ENCODE results near the gene UNC119. TPM values are rescaled to one million over a fixed set of nuclear protein-coding genes. Genes with fewer than 3 reads are reported as not detected.

UNC119 gene
- total and polyA plus RNA-seq, 4 donors, result 14.0 to 20.0 (median 16.1) TPM

DNA sequence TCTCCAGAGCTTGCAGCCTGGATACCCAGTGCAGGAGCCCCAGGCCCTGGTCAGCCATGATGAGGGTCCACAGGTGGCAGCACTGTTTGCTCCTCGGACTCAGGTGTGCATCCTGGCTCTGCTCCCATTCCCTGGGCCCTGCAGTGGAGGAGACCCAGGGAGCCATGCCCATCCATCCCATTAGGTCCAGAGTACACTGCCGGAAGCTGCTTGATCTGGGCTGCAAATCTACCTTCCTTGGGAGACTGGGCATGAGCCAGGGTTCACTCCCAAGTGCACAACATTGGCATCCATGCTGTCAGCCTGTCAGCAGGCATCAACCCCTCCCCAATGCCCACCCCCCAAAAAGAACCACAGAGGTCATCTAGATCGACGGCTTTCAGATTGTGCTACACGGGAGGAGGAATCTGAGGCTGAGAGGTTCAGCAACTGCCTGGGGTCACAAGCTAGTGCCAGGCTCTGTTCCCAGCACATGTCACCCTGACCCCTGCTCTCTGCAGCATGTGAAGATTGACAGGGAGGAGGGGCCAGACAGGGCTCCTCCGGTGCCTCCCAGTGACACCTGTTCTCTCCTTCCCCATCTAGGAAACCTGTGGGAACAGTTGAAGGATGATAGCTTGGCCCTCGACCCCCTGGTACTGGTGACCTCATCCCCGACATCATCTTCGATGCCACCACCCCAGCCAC, 15.7 kb downstream of the UNC119 start:
- no peak for TF ChIP-seq RAD21 (IDR thresholded peaks at IDR 0.05)
- TF ChIP-seq JUND (IDR thresholded peaks at IDR 0.05), result no peak
- no peak for TF ChIP-seq HNF4G (IDR thresholded peaks at IDR 0.05)
- no peak for TF ChIP-seq HNF4A (conservative IDR thresholded peaks at IDR 0.05)
- TF ChIP-seq ATF3 (IDR thresholded peaks at IDR 0.05), result no peak
- TF ChIP-seq YY1 (IDR thresholded peaks at IDR 0.05), result no peak
- no peak for TF ChIP-seq TAF1 (conservative IDR thresholded peaks at IDR 0.05)
- no peak for TF ChIP-seq SP1 (IDR thresholded peaks at IDR 0.05)
- TF ChIP-seq, protein P1, sequence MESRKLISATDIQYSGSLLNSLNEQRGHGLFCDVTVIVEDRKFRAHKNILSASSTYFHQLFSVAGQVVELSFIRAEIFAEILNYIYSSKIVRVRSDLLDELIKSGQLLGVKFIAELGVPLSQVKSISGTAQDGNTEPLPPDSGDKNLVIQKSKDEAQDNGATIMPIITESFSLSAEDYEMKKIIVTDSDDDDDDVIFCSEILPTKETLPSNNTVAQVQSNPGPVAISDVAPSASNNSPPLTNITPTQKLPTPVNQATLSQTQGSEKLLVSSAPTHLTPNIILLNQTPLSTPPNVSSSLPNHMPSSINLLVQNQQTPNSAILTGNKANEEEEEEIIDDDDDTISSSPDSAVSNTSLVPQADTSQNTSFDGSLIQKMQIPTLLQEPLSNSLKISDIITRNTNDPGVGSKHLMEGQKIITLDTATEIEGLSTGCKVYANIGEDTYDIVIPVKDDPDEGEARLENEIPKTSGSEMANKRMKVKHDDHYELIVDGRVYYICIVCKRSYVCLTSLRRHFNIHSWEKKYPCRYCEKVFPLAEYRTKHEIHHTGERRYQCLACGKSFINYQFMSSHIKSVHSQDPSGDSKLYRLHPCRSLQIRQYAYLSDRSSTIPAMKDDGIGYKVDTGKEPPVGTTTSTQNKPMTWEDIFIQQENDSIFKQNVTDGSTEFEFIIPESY (IDR thresholded peaks at IDR 0.05), result no peak
- TF ChIP-seq REST (IDR thresholded peaks at IDR 0.05), result no peak
- TF ChIP-seq NR2F2 (IDR thresholded peaks at IDR 0.05), result no peak
- TF ChIP-seq MAX (IDR thresholded peaks at IDR 0.05), result no peak
- no peak for TF ChIP-seq RXRA (IDR thresholded peaks at IDR 0.05)
- no peak for TF ChIP-seq GABPA (IDR thresholded peaks at IDR 0.05 in 1 of 2, conservative IDR thresholded peaks at IDR 0.05 in 1 of 2)
- no peak for TF ChIP-seq FOXA1 (IDR thresholded peaks at IDR 0.05)
- no peak for TF ChIP-seq CTCF (IDR thresholded peaks at IDR 0.05; ENCODE audit: low read depth, low read length, missing input control)
- no peak for TF ChIP-seq FOXA2 (IDR thresholded peaks at IDR 0.05)
- no peak for TF ChIP-seq EGR1 (IDR thresholded peaks at IDR 0.05; ENCODE audit: low read depth in 2 of 2)
- Histone ChIP-seq H3K4me1 (ENCODE audit: control insufficient read depth in 4 of 4, insufficient read depth in 4 of 4, low read length in 3 of 4) (no peaks in the 10 kb centered on the region), H3K27me3 (ENCODE audit: control insufficient read depth in 4 of 4, insufficient read depth in 4 of 4, low read length in 3 of 4) (no peaks in the 10 kb centered on the region), H3K27ac (ENCODE audit: low read depth in 1 of 2, low read length in 2 of 2) (no peak overlapping the region), H3K9me3 (ENCODE audit: control insufficient read depth in 4 of 4, low read length in 3 of 4) (no peaks in the 10 kb centered on the region), H3K4me3 (ENCODE audit: low read depth in 1 of 3, low read length in 3 of 3) (no peak overlapping the region), H3K9ac (ENCODE audit: low read depth in 1 of 2, low read length in 2 of 2) (no peak overlapping the region), H3K36me3 (ENCODE audit: control insufficient read depth in 4 of 4, insufficient read depth in 3 of 4, low read depth in 1 of 4, low read length in 3 of 4) (no peaks in the 10 kb centered on the region)
- WGBS, result 65% methylated on average over 9 of the region's 9 CpGs
- DNase-seq (ENCODE audit: low spot score), result no peak
